Osteoblast (primary cell): ENCODE measurements around the gene FNDC3B. TPM values are rescaled to one million over a fixed set of nuclear protein-coding genes. Genes with fewer than 3 reads are reported as not detected.

Source experiments
- DNase-seq: peaks from one replicate; pipeline ENCODE4 v3.0.0; 2011; ENCODE audit warnings: low spot score, mixed read lengths; ENCODE audit not compliant: insufficient read length; ENCODE audit errors: missing footprints
- H2AFZ ChIP-seq: 2 replicates; pipeline ENCODE4 v1.6.0; 2011; ENCODE audit warnings: mild to moderate bottlenecking, low read length
- H3K27ac ChIP-seq: 2 replicates; pipeline ENCODE4 v1.5.1; 2011; ENCODE audit warnings: mild to moderate bottlenecking, low read depth, low read length, moderate library complexity
- H3K27me3 ChIP-seq: 2 replicates; pipeline ENCODE4 v1.6.0; 2012; ENCODE audit warnings: mild to moderate bottlenecking, control low read depth, inconsistent platforms, low read length, moderate library complexity; ENCODE audit not compliant: insufficient read depth
- H3K36me3 ChIP-seq: 2 replicates; pipeline ENCODE4 v1.5.1; 2011; ENCODE audit warnings: mild to moderate bottlenecking, low read length, control low read depth, moderate library complexity; ENCODE audit not compliant: insufficient read depth
- H3K4me1 ChIP-seq: 2 replicates; pipeline ENCODE4 v1.5.1; 2011; ENCODE audit warnings: mild to moderate bottlenecking, low read length, control low read depth, moderate library complexity; ENCODE audit not compliant: insufficient read depth
- H3K4me2 ChIP-seq: 2 replicates; pipeline ENCODE4 v1.6.0; 2011; ENCODE audit warnings: mild to moderate bottlenecking, low read length; ENCODE audit not compliant: insufficient read depth
- H3K4me3 ChIP-seq: fragments of 200-600 bp; sonication (generic); 3 replicates; pipeline ENCODE4 v1.5.1; 2012; ENCODE audit warnings: mild to moderate bottlenecking, low read length, inconsistent platforms; ENCODE audit not compliant: insufficient read depth
- H3K79me2 ChIP-seq: 2 replicates; pipeline ENCODE4 v1.6.0; 2012; ENCODE audit warnings: mild to moderate bottlenecking, low read length, control low read depth, inconsistent platforms; ENCODE audit not compliant: insufficient read depth
- H3K9me3 ChIP-seq: 2 replicates; pipeline ENCODE4 v1.5.1; 2011; ENCODE audit warnings: low read depth, low read length, control low read depth
- H4K20me1 ChIP-seq: 2 replicates; pipeline ENCODE4 v1.6.0; 2012; ENCODE audit warnings: mild to moderate bottlenecking, low read length, control low read depth; ENCODE audit not compliant: insufficient read depth
- total RNA-seq: library from RNA; depleted of rRNA; stranded (reverse); fragments of >200 nt; gene quantifications from 2 replicates; pipeline ENCODE4 v1.2.3, GENCODE V29; 2012
- TF ChIP-seq, protein P1 (sequence below): IDR thresholded peaks from 2 replicates; pipeline ENCODE4 v1.5.1; 2011; ENCODE audit warnings: mild to moderate bottlenecking, low read depth, low read length, moderate library complexity; ENCODE audit errors: extremely low read depth

Gene FNDC3B
- total RNA-seq, 1 donor = 179 TPM

GRCh38 chr3:172059532-172059931 is 20.2 kb downstream of the FNDC3B start:
- no peak overlapping the region for H3K27ac ChIP-seq
- no peak for DNase-seq
- peaks cover 84% of the 10 kb centered on the region for H4K20me1 ChIP-seq
- no peak overlapping the region for H3K4me3 ChIP-seq
- H3K36me3 ChIP-seq = peaks cover 22% of the 10 kb centered on the region
- H3K79me2 ChIP-seq = peaks cover 96% of the 10 kb centered on the region
- no peaks in the 10 kb centered on the region for H3K9me3 ChIP-seq
- no peak overlapping the region for H3K4me2 ChIP-seq
- H2AFZ ChIP-seq = no peak overlapping the region
- TF ChIP-seq, protein P1, sequence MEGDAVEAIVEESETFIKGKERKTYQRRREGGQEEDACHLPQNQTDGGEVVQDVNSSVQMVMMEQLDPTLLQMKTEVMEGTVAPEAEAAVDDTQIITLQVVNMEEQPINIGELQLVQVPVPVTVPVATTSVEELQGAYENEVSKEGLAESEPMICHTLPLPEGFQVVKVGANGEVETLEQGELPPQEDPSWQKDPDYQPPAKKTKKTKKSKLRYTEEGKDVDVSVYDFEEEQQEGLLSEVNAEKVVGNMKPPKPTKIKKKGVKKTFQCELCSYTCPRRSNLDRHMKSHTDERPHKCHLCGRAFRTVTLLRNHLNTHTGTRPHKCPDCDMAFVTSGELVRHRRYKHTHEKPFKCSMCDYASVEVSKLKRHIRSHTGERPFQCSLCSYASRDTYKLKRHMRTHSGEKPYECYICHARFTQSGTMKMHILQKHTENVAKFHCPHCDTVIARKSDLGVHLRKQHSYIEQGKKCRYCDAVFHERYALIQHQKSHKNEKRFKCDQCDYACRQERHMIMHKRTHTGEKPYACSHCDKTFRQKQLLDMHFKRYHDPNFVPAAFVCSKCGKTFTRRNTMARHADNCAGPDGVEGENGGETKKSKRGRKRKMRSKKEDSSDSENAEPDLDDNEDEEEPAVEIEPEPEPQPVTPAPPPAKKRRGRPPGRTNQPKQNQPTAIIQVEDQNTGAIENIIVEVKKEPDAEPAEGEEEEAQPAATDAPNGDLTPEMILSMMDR = no peak
- H3K4me1 ChIP-seq = peaks cover 36% of the 10 kb centered on the region
- no peaks in the 10 kb centered on the region for H3K27me3 ChIP-seq

DNA sequence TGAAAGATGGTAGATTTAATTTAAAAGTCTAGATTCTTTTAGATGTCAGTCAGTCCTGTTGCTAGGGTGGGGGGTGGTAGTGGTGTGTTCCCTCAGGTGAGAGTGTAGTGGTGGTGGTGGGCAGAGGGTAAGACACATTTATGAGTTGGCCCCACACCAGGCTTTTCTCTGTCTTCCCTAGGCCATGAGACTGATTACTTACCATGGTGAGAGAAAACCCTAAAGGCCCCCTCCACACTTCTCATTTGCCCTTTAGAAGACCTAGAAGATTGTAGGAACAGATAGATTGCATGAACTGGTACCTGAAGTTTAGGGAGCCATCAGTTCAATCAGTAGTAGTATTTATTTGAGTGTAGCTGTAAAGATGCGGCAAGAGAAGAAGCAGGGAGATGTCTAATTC is 20.9 kb downstream of the FNDC3B start:
- Histone ChIP-seq H3K4me3 (no peak overlapping the region), H3K27ac (no peak overlapping the region), H3K4me2 (no peak overlapping the region), H3K36me3 (peaks cover 19% of the 10 kb centered on the region), H3K9me3 (no peaks in the 10 kb centered on the region), H3K4me1 (peaks cover 35% of the 10 kb centered on the region), H3K79me2 (peaks cover 95% of the 10 kb centered on the region), H3K27me3 (no peaks in the 10 kb centered on the region), H4K20me1 (peaks cover 81% of the 10 kb centered on the region), H2AFZ (no peak overlapping the region)
- DNase-seq = no peak
- TF ChIP-seq, protein P1 = no peak

DNA sequence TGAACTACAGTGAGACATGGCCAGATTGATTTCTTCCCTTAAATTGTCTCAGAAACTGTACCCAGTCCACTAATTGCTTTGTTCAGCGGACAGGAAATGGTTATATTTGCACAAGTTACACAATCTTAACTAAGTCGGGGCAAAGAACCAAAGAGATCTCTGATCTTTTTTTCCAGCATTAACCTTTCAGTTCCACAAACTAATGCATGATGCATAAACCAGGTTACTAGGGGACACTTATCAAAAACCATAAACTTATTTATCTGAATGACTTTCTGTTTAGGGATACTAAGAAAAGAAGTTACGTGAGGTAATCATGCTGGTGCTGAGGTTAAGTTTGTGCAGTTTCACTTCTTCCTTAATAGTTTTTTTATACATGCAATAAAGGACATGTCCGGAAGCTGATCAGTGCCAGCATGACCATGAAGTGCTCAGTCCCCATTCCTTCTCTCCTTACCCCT is 22.4 kb downstream of the FNDC3B start:
- Histone ChIP-seq H3K9me3 (no peaks in the 10 kb centered on the region), H3K27ac (peak overlapping the region; percentile 63), H4K20me1 (peaks cover 88% of the 10 kb centered on the region), H3K4me2 (peak overlapping the region; percentile 57), H2AFZ (no peak overlapping the region), H3K4me1 (peaks cover 39% of the 10 kb centered on the region), H3K36me3 (peaks cover 14% of the 10 kb centered on the region), H3K4me3 (peak overlapping the region; percentile 29), H3K79me2 (peaks cover 97% of the 10 kb centered on the region), H3K27me3 (no peaks in the 10 kb centered on the region)
- DNase-seq = no peak
- TF ChIP-seq, protein P1 = no peak

GRCh38 chr3:172062761-172063160 is 23.4 kb downstream of the FNDC3B start:
- Histone ChIP-seq H4K20me1 (peaks cover 88% of the 10 kb centered on the region), H3K4me2 (no peak overlapping the region), H3K36me3 (peaks cover 11% of the 10 kb centered on the region), H3K79me2 (peaks cover 97% of the 10 kb centered on the region), H3K4me1 (peaks cover 44% of the 10 kb centered on the region), H3K9me3 (no peaks in the 10 kb centered on the region), H3K27me3 (no peaks in the 10 kb centered on the region), H3K4me3 (no peak overlapping the region), H2AFZ (no peak overlapping the region), H3K27ac (peak overlapping the region; percentile 63)
- no peak for DNase-seq
- TF ChIP-seq, protein P1 = no peak
